Adipocyte (in vitro differentiated cells): ENCODE data around the gene FOXG1.

ENCODE experiments used
- DNase-seq: peaks from one replicate; pipeline ENCODE4 v3.0.0-alpha.2; 2015; ENCODE audit warnings: low read depth
- H3K27me3 ChIP-seq: replicated peaks from 2 replicates; pipeline ENCODE4 v1.7.0; 2013; ENCODE audit warnings: mild to moderate bottlenecking, low read length, moderate library complexity; ENCODE audit not compliant: control insufficient read depth, insufficient read depth
- H3K36me3 ChIP-seq: 2 replicates; pipeline ENCODE4 v1.7.0; 2013; ENCODE audit warnings: low read length, mild to moderate bottlenecking, moderate library complexity; ENCODE audit not compliant: control insufficient read depth, insufficient read depth, severe bottlenecking
- H3K4me1 ChIP-seq: 2 replicates; pipeline ENCODE4 v1.7.0; 2013; ENCODE audit warnings: mild to moderate bottlenecking, low read length, moderate library complexity; ENCODE audit not compliant: control insufficient read depth, insufficient read depth
- H3K4me3 ChIP-seq: 2 replicates; pipeline ENCODE4 v1.7.0; 2013; ENCODE audit warnings: mild to moderate bottlenecking, low read length, moderate library complexity
- H3K9ac ChIP-seq: 2 replicates; pipeline ENCODE4 v1.7.0; 2013; ENCODE audit warnings: mild to moderate bottlenecking, low read length, moderate library complexity
- H3K9me3 ChIP-seq: 2 replicates; pipeline ENCODE4 v1.7.0; 2013; ENCODE audit warnings: mild to moderate bottlenecking, low read length, moderate library complexity; ENCODE audit not compliant: control insufficient read depth

Gene FOXG1

DNA sequence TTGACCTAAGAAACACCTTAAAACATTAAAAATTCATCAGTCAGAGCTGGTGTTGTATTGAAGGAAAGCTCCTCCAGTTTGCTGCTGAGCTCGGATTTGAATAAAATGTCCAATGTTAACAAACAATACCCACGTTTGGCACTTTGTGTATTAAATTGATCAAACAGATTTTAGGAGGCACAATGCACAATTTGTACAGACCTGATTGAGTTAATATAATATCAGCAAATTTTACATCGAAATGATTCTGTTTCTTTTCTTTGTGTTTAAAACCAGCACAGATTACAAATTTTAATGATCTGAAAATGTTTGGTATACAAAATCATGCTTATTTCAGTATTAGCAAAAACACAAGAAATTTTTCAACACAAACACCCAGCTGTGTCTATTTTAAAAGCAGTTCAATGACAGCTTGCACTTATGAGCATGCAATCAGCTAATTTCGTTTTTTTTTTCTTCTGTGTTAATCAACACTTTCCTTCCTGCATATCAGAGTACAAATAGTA, 2.8 kb upstream of the FOXG1 start:
- H3K27me3 ChIP-seq: peaks cover 83% of the 10 kb centered on the region
- no peak for DNase-seq
- peaks cover 7% of the 10 kb centered on the region for H3K4me1 ChIP-seq
- H3K4me3 ChIP-seq: no peak overlapping the region
- H3K9ac ChIP-seq: no peak overlapping the region
- peaks cover 16% of the 10 kb centered on the region for H3K9me3 ChIP-seq
- H3K36me3 ChIP-seq: no peaks in the 10 kb centered on the region

DNA sequence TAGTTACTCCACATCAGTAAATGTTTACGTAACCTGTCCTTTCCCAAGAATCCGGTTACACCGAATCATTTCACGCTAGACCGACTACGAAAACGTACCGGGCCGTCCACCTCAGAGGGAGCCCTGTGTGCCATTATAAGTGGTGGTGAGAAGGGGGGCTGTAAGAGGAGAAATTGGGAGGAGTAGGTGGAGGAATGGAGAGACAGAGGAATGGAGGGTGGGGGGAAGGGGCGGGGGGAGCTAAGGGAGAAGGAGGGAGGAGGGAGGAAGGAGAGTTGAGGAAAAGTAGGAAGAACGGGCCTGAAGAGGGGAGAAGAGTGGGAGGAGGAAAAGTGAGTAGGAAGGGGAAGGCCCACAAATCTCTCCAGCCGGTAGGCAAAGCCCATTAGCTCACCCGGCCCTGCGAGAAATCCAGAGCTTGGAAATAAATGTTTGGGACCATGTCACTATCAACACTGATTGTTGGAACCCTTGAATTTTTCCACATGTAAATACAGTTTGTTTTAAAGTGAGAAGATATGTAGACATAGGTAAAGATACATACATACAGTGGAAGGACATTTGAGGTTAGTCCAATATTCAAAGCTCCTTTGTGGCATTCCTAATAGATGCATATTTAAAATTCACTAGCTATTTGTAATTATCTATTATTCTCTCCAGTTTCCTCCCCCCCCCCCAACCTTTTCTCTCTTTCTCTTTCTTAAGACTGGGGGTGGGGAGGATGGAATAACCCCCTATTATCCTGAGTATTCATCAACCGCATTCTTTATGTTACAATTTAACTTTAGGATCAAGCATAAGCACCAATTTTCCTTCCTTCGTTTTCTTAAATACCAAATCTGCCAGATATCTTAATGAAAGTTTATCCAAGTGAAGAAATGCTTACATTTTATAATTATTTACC, 2.1 kb upstream of the FOXG1 start:
- Histone ChIP-seq H3K4me3 (no peak overlapping the region), H3K27me3 (peaks cover 83% of the 10 kb centered on the region), H3K9ac (no peak overlapping the region), H3K9me3 (peaks cover 16% of the 10 kb centered on the region), H3K36me3 (no peaks in the 10 kb centered on the region), H3K4me1 (peaks cover under 1% of the 10 kb centered on the region)
- DNase-seq: no peak

DNA sequence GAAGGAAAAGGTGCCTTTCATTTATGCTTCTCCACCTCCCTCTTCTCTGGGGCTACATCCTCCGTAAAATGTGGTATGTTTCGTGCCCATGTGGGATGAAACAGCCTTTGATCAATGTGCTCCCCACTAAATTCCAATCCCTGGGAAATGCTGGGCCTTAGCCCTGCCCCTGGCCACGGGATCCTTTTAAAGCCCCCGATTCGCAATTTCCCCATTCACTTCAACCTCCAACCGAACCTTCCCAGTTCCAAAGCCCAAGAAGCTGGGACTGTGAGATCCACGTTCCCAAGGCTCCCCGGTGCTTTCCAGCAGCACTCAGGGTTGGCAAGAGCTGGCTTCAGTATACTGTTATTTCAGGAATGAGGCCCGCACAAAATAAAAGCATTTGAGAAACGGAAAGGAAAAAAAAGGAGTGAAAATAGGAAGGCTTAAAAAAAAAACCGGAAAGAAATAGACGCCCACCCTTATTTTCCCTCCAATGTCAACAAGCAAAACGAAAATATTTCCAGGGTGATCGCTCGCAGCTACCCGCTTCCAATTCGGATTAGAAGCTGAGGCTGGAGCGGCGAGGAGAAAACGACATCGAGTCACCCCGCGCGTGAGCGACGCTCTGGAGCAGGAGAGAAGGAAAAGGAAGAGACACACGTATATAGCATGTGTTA, 1.3 kb upstream of the FOXG1 start:
- Histone ChIP-seq H3K4me1 (no peaks in the 10 kb centered on the region), H3K9me3 (peaks cover 15% of the 10 kb centered on the region), H3K4me3 (peak overlapping the region; percentile 68), H3K27me3 (peaks cover 80% of the 10 kb centered on the region), H3K36me3 (no peaks in the 10 kb centered on the region), H3K9ac (no peak overlapping the region)
- no peak for DNase-seq

DNA sequence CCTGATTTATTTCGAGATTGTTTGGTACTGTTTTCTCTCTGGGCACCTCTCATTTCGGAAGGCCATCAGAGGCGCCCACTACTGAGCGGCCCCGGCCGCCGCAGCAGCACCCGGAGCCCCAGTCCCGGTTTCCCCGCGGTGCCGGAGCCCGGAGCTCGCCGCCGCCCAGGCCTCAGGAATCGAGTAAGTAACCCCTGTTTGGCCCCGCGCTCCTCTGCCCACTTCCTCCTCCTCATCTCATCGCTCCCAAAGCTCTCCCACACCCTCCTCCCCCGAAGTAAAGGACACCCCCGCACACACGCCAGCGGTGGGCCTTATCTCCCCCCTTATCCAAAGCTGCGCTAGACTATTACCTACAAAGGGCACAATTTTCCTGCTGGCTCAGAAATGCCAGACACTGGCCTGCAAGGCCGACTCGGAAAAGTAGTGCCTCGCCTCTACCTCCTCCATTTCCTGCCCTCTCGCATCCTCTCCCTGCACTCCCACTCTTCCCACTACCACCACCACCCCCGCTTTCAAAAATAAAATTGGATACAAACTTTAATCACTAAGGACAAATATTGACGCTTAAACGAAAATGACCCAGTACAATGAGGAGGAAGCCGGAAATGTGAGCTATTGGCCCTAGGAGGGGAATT, 637 bp upstream of the FOXG1 start:
- Histone ChIP-seq H3K9me3 (peaks cover 12% of the 10 kb centered on the region), H3K4me3 (peak overlapping the region; percentile 68), H3K36me3 (no peaks in the 10 kb centered on the region), H3K27me3 (peaks cover 80% of the 10 kb centered on the region), H3K9ac (no peak overlapping the region), H3K4me1 (no peaks in the 10 kb centered on the region)
- DNase-seq: no peak

DNA sequence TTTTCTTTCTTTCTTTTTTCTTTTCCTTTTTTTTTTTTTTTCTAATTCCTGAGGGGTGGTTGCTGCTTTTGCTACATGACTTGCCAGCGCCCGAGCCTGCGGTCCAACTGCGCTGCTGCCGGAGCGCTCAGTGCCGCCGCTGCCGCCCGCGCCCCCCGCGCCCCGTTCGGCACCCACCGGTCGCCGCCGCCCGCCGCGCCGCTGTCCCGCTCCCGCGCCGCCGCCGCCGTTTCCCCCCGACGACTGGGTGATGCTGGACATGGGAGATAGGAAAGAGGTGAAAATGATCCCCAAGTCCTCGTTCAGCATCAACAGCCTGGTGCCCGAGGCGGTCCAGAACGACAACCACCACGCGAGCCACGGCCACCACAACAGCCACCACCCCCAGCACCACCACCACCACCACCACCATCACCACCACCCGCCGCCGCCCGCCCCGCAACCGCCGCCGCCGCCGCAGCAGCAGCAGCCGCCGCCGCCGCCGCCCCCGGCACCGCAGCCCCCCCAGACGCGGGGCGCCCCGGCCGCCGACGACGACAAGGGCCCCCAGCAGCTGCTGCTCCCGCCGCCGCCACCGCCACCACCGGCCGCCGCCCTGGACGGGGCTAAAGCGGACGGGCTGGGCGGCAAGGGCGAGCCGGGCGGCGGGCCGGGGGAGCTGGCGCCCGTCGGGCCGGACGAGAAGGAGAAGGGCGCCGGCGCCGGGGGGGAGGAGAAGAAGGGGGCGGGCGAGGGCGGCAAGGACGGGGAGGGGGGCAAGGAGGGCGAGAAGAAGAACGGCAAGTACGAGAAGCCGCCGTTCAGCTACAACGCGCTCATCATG, 654 bp downstream of the FOXG1 start:
- DNase-seq: no peak
- peaks cover 12% of the 10 kb centered on the region for H3K9me3 ChIP-seq

DNA sequence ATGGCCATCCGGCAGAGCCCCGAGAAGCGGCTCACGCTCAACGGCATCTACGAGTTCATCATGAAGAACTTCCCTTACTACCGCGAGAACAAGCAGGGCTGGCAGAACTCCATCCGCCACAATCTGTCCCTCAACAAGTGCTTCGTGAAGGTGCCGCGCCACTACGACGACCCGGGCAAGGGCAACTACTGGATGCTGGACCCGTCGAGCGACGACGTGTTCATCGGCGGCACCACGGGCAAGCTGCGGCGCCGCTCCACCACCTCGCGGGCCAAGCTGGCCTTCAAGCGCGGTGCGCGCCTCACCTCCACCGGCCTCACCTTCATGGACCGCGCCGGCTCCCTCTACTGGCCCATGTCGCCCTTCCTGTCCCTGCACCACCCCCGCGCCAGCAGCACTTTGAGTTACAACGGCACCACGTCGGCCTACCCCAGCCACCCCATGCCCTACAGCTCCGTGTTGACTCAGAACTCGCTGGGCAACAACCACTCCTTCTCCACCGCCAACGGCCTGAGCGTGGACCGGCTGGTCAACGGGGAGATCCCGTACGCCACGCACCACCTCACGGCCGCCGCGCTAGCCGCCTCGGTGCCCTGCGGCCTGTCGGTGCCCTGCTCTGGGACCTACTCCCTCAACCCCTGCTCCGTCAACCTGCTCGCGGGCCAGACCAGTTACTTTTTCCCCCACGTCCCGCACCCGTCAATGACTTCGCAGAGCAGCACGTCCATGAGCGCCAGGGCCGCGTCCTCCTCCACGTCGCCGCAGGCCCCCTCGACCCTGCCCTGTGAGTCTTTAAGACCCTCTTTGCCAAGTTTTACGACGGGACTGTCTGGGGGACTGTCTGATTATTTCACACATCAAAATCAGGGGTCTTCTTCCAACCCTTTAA, 1.5 kb downstream of the FOXG1 start:
- Histone ChIP-seq H3K9me3 (peaks cover 12% of the 10 kb centered on the region), H3K4me3 (no peak overlapping the region), H3K27me3 (peaks cover 79% of the 10 kb centered on the region), H3K36me3 (no peaks in the 10 kb centered on the region), H3K4me1 (no peaks in the 10 kb centered on the region), H3K9ac (no peak overlapping the region)
- no peak for DNase-seq

More for the DNA sequence above, 654 bp downstream of the FOXG1 start:
- Histone ChIP-seq H3K36me3 (no peaks in the 10 kb centered on the region), H3K4me3 (no peak overlapping the region), H3K4me1 (no peaks in the 10 kb centered on the region), H3K9ac (no peak overlapping the region), H3K27me3 (peaks cover 79% of the 10 kb centered on the region)

DNA sequence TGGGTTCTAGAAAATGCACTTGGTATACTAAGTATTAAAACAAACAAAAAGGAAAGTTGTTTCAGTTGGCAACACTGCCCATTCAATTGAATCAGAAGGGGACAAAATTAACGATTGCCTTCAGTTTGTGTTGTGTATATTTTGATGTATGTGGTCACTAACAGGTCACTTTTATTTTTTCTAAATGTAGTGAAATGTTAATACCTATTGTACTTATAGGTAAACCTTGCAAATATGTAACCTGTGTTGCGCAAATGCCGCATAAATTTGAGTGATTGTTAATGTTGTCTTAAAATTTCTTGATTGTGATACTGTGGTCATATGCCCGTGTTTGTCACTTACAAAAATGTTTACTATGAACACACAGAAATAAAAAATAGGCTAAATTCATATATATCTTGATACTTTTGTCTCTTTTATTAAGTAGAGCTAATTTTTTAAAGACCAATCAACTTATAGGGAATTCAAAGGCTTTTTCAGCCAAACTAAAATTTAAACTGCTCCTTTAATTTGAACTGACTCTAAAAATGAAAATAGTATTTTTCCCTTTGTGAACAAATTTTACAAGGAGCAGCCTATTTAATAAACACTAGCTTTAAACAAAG, 2.8 kb downstream of the FOXG1 start:
- Histone ChIP-seq H3K36me3 (no peaks in the 10 kb centered on the region), H3K27me3 (peaks cover 81% of the 10 kb centered on the region), H3K4me3 (no peak overlapping the region), H3K4me1 (no peaks in the 10 kb centered on the region), H3K9ac (no peak overlapping the region), H3K9me3 (peaks cover 12% of the 10 kb centered on the region)
- no peak for DNase-seq

DNA sequence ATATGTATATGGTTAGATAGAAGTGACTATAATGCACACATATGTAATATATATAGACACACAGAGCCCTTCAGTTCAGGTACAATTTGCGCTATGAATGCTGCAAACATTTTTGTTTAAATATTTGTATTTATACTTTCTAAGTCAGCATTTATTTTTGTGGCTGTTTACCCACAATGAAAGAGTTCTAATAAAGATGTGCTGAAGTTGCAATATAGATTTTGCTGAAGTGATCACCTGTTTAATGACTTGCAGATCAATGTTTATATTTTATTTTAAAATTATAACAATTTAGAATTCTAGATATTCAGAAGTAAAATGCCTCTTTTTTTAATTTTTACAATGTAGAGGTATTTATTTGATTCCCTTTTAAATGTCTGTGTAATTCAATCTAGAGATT, 3.5 kb downstream of the FOXG1 start:
- no peaks in the 10 kb centered on the region for H3K36me3 ChIP-seq
- no peak overlapping the region for H3K4me3 ChIP-seq
- peaks cover 80% of the 10 kb centered on the region for H3K27me3 ChIP-seq
- H3K4me1 ChIP-seq: no peaks in the 10 kb centered on the region
- H3K9me3 ChIP-seq: peaks cover 8% of the 10 kb centered on the region
- no peak for DNase-seq
- H3K9ac ChIP-seq: no peak overlapping the region

DNA sequence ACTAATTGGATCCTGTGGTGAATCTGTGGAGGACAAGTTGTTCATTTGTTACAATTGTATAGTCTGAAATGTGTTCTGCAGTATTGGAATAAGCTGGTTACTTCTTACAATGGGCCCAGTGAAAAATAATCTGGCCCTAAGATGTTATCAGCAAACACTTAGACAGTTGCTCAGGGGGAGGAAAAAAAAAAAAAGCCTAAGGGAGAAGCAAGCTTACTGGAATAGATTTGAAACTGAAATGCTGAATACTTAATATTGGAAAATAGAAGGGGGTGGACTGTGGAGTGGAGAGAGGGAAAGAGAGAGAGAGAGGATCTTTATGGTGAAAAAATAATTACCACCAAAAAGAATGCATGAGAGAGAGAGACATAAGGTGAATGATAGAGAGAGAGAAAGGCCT, 4.0 kb downstream of the FOXG1 start:
- H3K4me3 ChIP-seq: no peak overlapping the region
- peaks cover 80% of the 10 kb centered on the region for H3K27me3 ChIP-seq
- H3K4me1 ChIP-seq: no peaks in the 10 kb centered on the region
- no peaks in the 10 kb centered on the region for H3K36me3 ChIP-seq
- H3K9me3 ChIP-seq: peaks cover 5% of the 10 kb centered on the region
- no peak for DNase-seq
- H3K9ac ChIP-seq: no peak overlapping the region

DNA sequence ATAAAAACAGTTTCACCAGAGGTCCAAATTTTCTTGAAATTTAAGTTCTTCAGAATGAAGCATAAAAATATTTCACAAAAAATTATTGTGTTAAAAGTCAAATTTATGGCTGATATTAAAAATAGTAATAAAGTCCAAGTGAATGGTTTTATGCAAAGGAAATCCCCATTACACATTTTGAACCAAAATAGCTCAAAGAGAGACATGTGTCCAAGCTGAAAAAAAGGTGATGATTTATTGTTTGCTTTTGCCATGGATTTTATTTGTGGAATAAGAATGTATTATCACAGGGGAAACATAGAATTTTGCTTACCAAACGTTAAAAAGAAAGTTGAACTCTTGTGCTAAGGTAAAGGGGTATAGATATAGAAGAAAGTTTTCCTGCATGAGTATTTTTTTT, 4.6 kb downstream of the FOXG1 start:
- no peaks in the 10 kb centered on the region for H3K36me3 ChIP-seq
- H3K4me1 ChIP-seq: no peaks in the 10 kb centered on the region
- no peak for DNase-seq
- no peak overlapping the region for H3K4me3 ChIP-seq
- H3K9me3 ChIP-seq: peaks cover 5% of the 10 kb centered on the region
- H3K9ac ChIP-seq: no peak overlapping the region
- H3K27me3 ChIP-seq: peaks cover 80% of the 10 kb centered on the region
